HTR-8/SVneo (cell line): ENCODE results near the gene KIR3DL1.
"Not testable (repeated sequence)": the region's sequence is repeated elsewhere in the genome, so short reads cannot be mapped to it uniquely, and the experiment has no call there.

Source experiments
- DNase-seq: peaks from one replicate; pipeline ENCODE4 v3.0.0; 2011; ENCODE audit warnings: low spot score, mixed read lengths; ENCODE audit not compliant: insufficient read length
- FAIRE-seq: peaks from 2 replicates; lab custom pipeline; 2011; peaks lifted over from hg19 to GRCh38; lab: Jason Lieb, UNC

KIR3DL1 gene

GRCh38 chr19:54816251-54816650 is at the start of gene KIR3DL1:
Gene KIR3DL1, plus strand, starts transcription at chr19:54816468.
- not testable (repeated sequence) for FAIRE-seq, DNase-seq

DNA sequence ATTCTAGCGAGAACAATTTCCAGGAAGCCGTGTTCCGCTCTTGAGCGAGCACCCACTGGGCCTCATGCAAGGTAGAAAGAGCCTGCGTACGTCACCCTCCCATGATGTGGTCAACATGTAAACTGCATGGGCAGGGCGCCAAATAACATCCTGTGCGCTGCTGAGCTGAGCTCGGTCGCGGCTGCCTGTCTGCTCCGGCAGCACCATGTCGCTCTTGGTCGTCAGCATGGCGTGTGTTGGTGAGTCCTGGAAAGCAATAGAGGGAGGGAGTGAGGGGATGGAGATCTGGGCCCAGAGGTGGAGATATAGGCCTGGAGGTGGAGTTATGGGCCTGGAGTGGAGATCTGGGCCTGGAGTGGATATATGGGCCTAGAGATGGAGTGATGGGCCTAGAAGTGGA is 46.6 kb upstream of the KIR3DL1 start, which contains the start of gene KIR2DL1:
Gene KIR2DL1 (plus strand): TSS at position 148 of the 400 bp plus-strand sequence. CDS start 58 bp downstream, at position 206.
- FAIRE-seq, DNase-seq: not testable (repeated sequence)

- not testable (repeated sequence) for FAIRE-seq, DNase-seq
Observed at GRCh38 chr19:54770511-54770910, 45.8 kb upstream of the KIR3DL1 start.

DNA sequence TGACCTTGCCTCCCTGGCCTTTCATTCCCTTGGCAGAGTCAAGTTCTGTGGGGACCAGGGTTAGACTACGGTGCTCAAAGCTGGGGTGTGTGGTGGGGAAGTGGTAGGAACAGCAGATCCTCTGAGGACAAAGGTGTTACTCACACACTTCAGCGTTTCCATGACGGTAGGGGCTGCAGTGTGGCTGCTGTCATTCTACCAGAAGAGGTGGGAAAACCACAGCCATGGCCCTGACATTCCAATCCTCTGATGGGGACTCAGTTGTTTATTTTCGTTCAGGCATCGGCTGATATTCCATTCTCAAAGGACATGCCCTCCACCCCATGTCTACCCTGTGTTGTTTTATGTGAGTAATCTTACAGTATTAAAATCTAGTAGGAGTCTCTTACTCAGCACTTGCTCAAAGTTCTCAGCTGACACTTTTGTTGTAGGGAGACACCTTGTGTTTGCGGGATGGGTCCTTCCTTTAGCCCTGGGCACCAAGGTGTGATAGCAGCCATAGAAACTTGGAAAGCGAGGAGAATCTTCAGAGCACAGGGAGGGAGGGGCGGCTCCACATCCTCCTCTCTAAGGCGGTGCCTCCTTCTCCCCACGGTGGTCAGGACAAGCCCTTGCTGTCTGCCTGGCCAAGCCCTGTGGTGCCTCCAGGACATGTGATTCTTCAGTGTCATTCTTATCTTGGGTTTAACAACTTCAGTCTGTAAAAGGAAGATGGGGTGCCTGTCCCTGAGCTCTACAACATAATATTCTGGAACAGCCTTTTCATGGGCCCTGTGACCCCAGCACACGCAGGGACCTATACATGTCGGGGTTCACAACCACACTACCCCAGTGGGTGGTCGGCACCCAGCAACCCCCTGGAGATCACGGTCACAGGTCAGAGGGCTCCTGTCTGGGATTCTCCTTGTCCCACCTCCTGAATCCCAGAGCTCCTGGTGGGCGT is 45.0 kb upstream of the KIR3DL1 start:
- not testable (repeated sequence) for DNase-seq, FAIRE-seq

DNA sequence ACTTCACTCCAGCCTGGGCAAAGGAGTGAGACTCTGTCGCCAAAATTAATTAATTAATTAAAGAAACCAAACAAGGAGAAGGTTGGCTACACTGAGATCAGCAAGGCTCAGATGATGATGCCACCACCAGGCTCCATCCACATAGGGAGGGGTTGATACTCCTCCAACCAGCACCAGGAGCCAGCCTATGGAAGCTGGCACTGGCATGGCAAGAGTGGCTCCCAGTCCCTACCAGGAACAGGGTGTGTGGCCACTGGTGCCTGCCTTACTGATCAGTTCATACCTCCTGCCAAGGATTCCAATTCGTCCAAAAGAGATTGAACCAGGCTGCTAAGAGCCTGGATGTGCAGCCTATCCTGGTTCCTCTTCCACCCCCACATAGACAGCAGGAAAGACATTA is 43.6 kb upstream of the KIR3DL1 start:
- DNase-seq, FAIRE-seq: not testable (repeated sequence)

- not testable (repeated sequence) for FAIRE-seq, DNase-seq
Observed at GRCh38 chr19:54775095-54775815, 41.0 kb upstream of the KIR3DL1 start.

- not testable (repeated sequence) for FAIRE-seq, DNase-seq
Observed at GRCh38 chr19:54775830-54776229, 40.4 kb upstream of the KIR3DL1 start.

DNA sequence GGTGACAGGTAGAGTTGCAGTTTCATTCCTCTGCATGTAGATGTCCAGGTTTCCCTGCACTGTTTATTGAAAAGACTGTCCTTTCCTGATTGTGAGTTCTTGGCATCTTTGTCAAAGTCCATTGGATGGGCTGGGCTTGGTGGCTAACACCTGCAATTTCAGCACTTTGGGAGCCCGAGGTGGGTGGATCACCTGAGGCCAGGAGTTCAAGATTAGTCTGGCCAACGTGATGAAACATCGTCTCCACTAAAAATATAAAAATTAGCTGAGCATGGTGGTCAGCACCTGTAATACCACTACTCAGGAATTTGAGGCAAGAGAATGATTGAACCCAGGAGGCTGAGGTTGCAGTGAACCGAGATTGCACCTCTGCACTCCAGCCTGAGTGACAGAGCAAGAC is 38.4 kb upstream of the KIR3DL1 start:
- not testable (repeated sequence) for DNase-seq, FAIRE-seq

DNA sequence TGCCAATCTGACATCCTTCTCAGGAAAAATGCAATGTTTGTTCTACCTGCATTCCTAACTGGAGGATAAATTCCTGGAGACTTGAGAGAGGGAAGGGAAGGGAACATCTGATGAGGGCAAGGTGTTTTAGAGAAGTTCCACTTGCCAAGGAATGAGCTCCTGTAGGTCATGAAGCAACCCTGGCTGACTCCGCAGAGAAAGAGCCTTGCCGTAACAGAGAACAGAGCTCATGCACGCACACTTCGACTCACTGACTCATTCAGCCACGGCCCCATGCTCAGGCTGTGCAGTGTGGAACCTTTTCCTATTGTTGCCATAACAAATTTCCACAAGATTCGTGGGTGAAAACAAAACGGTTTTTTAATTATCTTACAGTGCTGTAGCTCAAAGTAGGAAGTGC is 37.4 kb upstream of the KIR3DL1 start:
- FAIRE-seq, DNase-seq: not testable (repeated sequence)

GRCh38 chr19:54782916-54783315 is 33.4 kb upstream of the KIR3DL1 start:
- DNase-seq: not testable (repeated sequence)

GRCh38 chr19:54786091-54786723 is 30.1 kb upstream of the KIR3DL1 start:
- not testable (repeated sequence) for DNase-seq, FAIRE-seq

More at GRCh38 chr19:54782916-54783315, 33.4 kb upstream of the KIR3DL1 start:
- FAIRE-seq: not testable (repeated sequence)

GRCh38 chr19:54788154-54788553 is 28.1 kb upstream of the KIR3DL1 start:
- not testable (repeated sequence) for FAIRE-seq, DNase-seq

- FAIRE-seq (no peak), DNase-seq (no peak)
Observed at GRCh38 chr19:54790711-54791110, 25.6 kb upstream of the KIR3DL1 start.

GRCh38 chr19:54791476-54791875 is 24.8 kb upstream of the KIR3DL1 start:
- DNase-seq: no peak
- FAIRE-seq: no peak

DNA sequence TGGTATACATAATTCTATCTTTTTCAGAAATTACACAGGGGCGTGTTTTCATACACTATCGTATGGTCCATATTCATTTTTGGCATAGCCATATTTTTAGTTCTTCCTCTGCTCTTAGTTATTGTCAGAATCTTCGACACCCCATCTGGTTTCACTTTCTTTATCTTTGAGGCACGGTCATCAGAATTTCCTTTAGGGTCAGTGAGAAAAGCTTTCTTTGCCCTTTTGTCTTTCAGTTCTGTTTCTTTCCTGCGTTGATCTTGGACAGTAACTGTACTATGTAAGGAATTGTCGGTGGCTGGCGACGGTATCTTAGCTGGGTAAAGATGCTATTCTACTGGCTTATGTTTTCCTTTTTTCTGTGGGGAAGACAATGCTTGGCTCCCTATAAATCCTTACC is 23.5 kb upstream of the KIR3DL1 start:
- no peak for DNase-seq

DNA sequence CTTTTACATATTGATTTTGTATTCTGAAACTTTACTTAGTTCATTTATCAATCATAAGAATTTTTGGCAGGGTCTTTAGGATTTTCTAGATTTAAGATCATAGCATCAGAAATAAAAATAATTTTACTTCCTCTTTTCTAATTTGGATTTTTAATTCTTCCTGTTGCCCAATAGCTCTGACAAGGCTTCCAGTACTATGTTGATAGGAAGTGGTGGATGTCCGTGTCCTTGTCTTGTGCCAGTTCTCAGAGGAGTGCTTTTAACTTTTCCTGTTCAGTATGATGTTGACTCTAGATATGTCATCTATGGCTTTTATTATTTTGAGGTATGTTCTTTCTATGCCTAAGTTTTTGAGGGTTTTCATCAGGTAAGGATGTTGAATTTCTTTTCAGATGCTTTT is 20.5 kb upstream of the KIR3DL1 start:
- no peak for DNase-seq
- FAIRE-seq: no peak

More for the DNA sequence above, 23.5 kb upstream of the KIR3DL1 start:
- FAIRE-seq: no peak

- DNase-seq (no peak), FAIRE-seq (no peak)
Observed at GRCh38 chr19:54803410-54803809, 12.9 kb upstream of the KIR3DL1 start, which contains the start of gene KIR2DL4. Gene KIR2DL4, plus strand, starts transcription at chr19:54803610. Its CDS starts 42 bp downstream, at chr19:54803652.

GRCh38 chr19:54804101-54804500 is 12.2 kb upstream of the KIR3DL1 start:
- FAIRE-seq: no peak
- no peak for DNase-seq

DNA sequence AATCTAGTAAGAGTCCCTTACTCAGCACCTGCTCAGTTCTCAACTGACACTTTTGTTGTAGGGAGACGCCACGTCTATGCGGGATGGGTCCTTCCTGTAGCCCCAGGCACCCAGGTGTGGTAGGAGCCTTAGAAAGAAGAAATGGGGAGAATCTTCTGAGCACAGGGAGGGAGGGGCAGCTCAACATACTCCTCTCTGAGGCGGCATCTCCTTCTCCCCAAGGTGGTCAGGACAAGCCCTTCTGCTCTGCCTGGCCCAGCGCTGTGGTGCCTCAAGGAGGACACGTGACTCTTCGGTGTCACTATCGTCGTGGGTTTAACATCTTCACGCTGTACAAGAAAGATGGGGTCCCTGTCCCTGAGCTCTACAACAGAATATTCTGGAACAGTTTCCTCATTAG is 11.7 kb upstream of the KIR3DL1 start:
- DNase-seq: no peak
- no peak for FAIRE-seq
